GM23338 (cell line): ENCODE results near the gene SEMA3C. TPM values are rescaled to one million over a fixed set of nuclear protein-coding genes. Genes with fewer than 3 reads are reported as not detected.

Experiments
- ATAC-seq: fragments of 200-7000 bp; cut with Tn5 transposase; 3 replicates; pipeline ENCODE4 v1.9.1; 2020
- DNase-seq: peaks from one replicate; pipeline ENCODE4 v3.0.0-alpha.2; 2015; ENCODE audit warnings: low spot score
- H2AFZ ChIP-seq: fragments of 200-600 bp; sonication (generic); 2 replicates; pipeline ENCODE4 v1.8.0; 2016; ENCODE audit warnings: antibody characterized with exemption, mild to moderate bottlenecking, moderate library complexity
- H3F3A ChIP-seq: fragments of 200-600 bp; sonication (generic); replicated peaks from 2 replicates; pipeline ENCODE4 v1.8.0; 2017; ENCODE audit warnings: antibody characterized with exemption, mixed run types, low read depth
- H3K27ac ChIP-seq: fragments of 200-600 bp; sonication (generic); 2 replicates; pipeline ENCODE4 v1.6.1; 2016; ENCODE audit warnings: low read depth
- H3K27me3 ChIP-seq: fragments of 200-600 bp; sonication (generic); 2 replicates; pipeline ENCODE4 v1.8.0; 2016; ENCODE audit warnings: mild to moderate bottlenecking, mixed run types, moderate library complexity; ENCODE audit not compliant: insufficient read depth
- H3K36me3 ChIP-seq: fragments of 200-600 bp; sonication (generic); 2 replicates; pipeline ENCODE4 v1.8.0; 2016; ENCODE audit warnings: mild to moderate bottlenecking; ENCODE audit not compliant: insufficient read depth
- H3K4me1 ChIP-seq: fragments of 200-600 bp; sonication (generic); 2 replicates; pipeline ENCODE4 v1.8.0; 2016; ENCODE audit warnings: mild to moderate bottlenecking, moderate library complexity; ENCODE audit not compliant: insufficient read depth
- H3K4me2 ChIP-seq: fragments of 200-600 bp; sonication (generic); 2 replicates; pipeline ENCODE4 v1.7.1; 2017; ENCODE audit warnings: mixed run types
- H3K4me3 ChIP-seq: fragments of 200-600 bp; sonication (generic); 2 replicates; pipeline ENCODE4 v1.6.1; 2016; ENCODE audit warnings: mixed run types
- H3K79me2 ChIP-seq: fragments of 200-600 bp; sonication (generic); replicated peaks from 2 replicates; pipeline ENCODE4 v1.8.0; 2017; ENCODE audit warnings: mild to moderate bottlenecking; ENCODE audit not compliant: insufficient read depth
- H3K9me2 ChIP-seq: fragments of 200-600 bp; sonication (generic); 2 replicates; pipeline ENCODE4 v1.8.0; 2017; ENCODE audit not compliant: insufficient read depth
- H4K20me1 ChIP-seq: fragments of 200-600 bp; sonication (generic); replicated peaks from 2 replicates; pipeline ENCODE4 v1.8.0; 2017; ENCODE audit warnings: mild to moderate bottlenecking; ENCODE audit not compliant: insufficient read depth
- H3K27ac Mint-ChIP-seq: 2 replicates; pipeline ENCODE4 v1.8.0; 2020; ENCODE audit warnings: inconsistent platforms, mild to moderate bottlenecking, moderate library complexity, mixed read lengths
- H3K27me3 Mint-ChIP-seq: 3 replicates; pipeline ENCODE4 v1.8.0; 2022; ENCODE audit warnings: low read depth, mild to moderate bottlenecking, moderate library complexity, mixed read lengths, inconsistent platforms; ENCODE audit not compliant: insufficient read depth, poor library complexity
- H3K36me3 Mint-ChIP-seq: 3 replicates; pipeline ENCODE4 v1.8.0; 2021; ENCODE audit warnings: low read depth, mild to moderate bottlenecking, inconsistent platforms, moderate library complexity, mixed read lengths
- H3K4me1 Mint-ChIP-seq: 3 replicates; pipeline ENCODE4 v1.8.0; 2020; ENCODE audit warnings: mild to moderate bottlenecking, inconsistent platforms, mixed read lengths
- H3K4me3 Mint-ChIP-seq: 3 replicates; pipeline ENCODE4 v1.8.0; 2021; ENCODE audit warnings: moderate library complexity, mild to moderate bottlenecking, inconsistent platforms, mixed read lengths
- H3K9me3 Mint-ChIP-seq: 3 replicates; pipeline ENCODE4 v1.8.0; 2020; ENCODE audit warnings: moderate library complexity, mild to moderate bottlenecking, inconsistent platforms, mixed read lengths
- CREB1 ChIP-seq: fragments of 250-450 bp; sonication (Bioruptor Pico); IDR thresholded peaks from 2 replicates; pipeline ENCODE4 v1.5.0; 2020; ENCODE audit warnings: low read depth, mild to moderate bottlenecking, moderate library complexity
- EZH2 ChIP-seq: fragments of 200-600 bp; sonication (generic); IDR thresholded peaks from one replicate; pipeline ENCODE4 v1.8.0; 2017; ENCODE audit warnings: antibody characterized with exemption, mild to moderate bottlenecking, low read depth; ENCODE audit not compliant: unreplicated experiment
- EZH2phosphoT487 ChIP-seq: fragments of 200-600 bp; sonication (generic); IDR thresholded peaks from one replicate; pipeline ENCODE4 v1.8.1; 2018; ENCODE audit warnings: antibody characterized with exemption; ENCODE audit not compliant: unreplicated experiment
- JUNB ChIP-seq: IDR thresholded peaks from one replicate; pipeline ENCODE4 v1.6.1; 2016; ENCODE audit warnings: antibody characterized with exemption; ENCODE audit not compliant: unreplicated experiment
- NANOG ChIP-seq: IDR thresholded peaks from 2 replicates; pipeline ENCODE4 v1.6.1; 2016; ENCODE audit warnings: antibody characterized with exemption, borderline replicate concordance
- POLR2AphosphoS5 ChIP-seq: IDR thresholded peaks from 2 replicates; pipeline ENCODE4 v1.6.1; 2016; ENCODE audit warnings: antibody characterized with exemption, low read depth
- STAT1 ChIP-seq: IDR thresholded peaks from one replicate; pipeline ENCODE4 v1.6.1; 2016; ENCODE audit warnings: antibody characterized with exemption; ENCODE audit not compliant: unreplicated experiment
- polyA plus RNA-seq: library from polyadenylated mRNA; unstranded; fragments of >200 nt; fragmentation: Nextera tagmentation; extraction: Ambion mirVana; gene quantifications from 2 replicates; pipeline ENCODE4 v1.2.1, GENCODE V29; 2016
- total RNA-seq: library from RNA; depleted of rRNA; stranded (reverse); fragments of >200 nt; shearing (Covaris generic); gene quantifications from 2 replicates; pipeline ENCODE4 v1.2.3, GENCODE V29; 2014
- TF ChIP-seq, protein P1 (sequence below), 2 experiments: fragments of 200-600 bp in 1 of 2; sonication (generic) in 1 of 2; conservative IDR thresholded peaks; 2 replicates each; pipeline versions ENCODE4 v1.5.1 to v1.6.1; 2016 to 2017; ENCODE audit warnings: antibody characterized with exemption in 2 of 2, low read depth in 2 of 2, mild to moderate bottlenecking in 2 of 2, moderate library complexity in 1 of 2
- TF ChIP-seq, protein P2 (sequence below): IDR thresholded peaks from one replicate; pipeline ENCODE4 v1.6.1; 2018; ENCODE audit warnings: antibody characterized with exemption; ENCODE audit not compliant: unreplicated experiment

The SEMA3C gene
- total and polyA plus RNA-seq, 2 experiments from 2014 or later = 1.0 to 3.5 TPM

DNA sequence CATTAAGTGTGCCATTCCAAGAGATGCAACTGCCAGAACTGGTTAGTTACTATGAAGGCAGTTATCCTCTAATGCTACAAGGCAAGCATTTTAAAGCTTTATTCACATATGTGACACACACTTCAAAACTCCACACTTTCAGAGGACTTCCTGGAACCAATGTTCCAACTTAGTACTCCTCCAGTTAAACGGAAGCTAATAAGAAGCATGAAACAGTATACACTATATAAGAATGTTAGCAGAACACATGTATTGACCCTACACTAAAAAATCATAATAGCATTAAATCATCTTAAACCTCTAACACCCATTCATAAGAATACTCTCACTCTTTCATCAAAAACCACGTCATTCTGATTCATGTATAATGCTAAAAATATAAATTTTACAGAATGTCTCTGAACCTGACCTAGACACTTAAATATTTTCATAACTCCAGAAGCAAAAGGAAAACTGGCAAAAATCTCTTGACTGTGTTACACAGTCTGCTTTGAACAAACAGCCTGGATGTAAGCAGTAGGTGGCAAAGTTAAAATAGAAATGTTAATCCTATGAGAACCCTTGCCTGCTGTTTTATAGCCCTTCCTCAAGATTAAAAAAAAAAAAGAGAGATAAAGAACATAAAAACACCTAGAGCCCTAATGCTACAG is 135.0 kb downstream of the SEMA3C start (continued):
- TF ChIP-seq, protein P1, sequence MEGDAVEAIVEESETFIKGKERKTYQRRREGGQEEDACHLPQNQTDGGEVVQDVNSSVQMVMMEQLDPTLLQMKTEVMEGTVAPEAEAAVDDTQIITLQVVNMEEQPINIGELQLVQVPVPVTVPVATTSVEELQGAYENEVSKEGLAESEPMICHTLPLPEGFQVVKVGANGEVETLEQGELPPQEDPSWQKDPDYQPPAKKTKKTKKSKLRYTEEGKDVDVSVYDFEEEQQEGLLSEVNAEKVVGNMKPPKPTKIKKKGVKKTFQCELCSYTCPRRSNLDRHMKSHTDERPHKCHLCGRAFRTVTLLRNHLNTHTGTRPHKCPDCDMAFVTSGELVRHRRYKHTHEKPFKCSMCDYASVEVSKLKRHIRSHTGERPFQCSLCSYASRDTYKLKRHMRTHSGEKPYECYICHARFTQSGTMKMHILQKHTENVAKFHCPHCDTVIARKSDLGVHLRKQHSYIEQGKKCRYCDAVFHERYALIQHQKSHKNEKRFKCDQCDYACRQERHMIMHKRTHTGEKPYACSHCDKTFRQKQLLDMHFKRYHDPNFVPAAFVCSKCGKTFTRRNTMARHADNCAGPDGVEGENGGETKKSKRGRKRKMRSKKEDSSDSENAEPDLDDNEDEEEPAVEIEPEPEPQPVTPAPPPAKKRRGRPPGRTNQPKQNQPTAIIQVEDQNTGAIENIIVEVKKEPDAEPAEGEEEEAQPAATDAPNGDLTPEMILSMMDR (conservative IDR thresholded peaks at IDR 0.05; ENCODE audit: low read depth in 2 of 2) = no peak
- no peak for TF ChIP-seq STAT1
- no peak for TF ChIP-seq JUNB
- TF ChIP-seq, protein P2, sequence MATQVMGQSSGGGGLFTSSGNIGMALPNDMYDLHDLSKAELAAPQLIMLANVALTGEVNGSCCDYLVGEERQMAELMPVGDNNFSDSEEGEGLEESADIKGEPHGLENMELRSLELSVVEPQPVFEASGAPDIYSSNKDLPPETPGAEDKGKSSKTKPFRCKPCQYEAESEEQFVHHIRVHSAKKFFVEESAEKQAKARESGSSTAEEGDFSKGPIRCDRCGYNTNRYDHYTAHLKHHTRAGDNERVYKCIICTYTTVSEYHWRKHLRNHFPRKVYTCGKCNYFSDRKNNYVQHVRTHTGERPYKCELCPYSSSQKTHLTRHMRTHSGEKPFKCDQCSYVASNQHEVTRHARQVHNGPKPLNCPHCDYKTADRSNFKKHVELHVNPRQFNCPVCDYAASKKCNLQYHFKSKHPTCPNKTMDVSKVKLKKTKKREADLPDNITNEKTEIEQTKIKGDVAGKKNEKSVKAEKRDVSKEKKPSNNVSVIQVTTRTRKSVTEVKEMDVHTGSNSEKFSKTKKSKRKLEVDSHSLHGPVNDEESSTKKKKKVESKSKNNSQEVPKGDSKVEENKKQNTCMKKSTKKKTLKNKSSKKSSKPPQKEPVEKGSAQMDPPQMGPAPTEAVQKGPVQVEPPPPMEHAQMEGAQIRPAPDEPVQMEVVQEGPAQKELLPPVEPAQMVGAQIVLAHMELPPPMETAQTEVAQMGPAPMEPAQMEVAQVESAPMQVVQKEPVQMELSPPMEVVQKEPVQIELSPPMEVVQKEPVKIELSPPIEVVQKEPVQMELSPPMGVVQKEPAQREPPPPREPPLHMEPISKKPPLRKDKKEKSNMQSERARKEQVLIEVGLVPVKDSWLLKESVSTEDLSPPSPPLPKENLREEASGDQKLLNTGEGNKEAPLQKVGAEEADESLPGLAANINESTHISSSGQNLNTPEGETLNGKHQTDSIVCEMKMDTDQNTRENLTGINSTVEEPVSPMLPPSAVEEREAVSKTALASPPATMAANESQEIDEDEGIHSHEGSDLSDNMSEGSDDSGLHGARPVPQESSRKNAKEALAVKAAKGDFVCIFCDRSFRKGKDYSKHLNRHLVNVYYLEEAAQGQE = no peak
- TF ChIP-seq EZH2phosphoT487 = no peak
- no peak for TF ChIP-seq POLR2AphosphoS5
- TF ChIP-seq CREB1 (CRISPR knock-in tag) = no peak
- TF ChIP-seq EZH2 = no peak

DNA sequence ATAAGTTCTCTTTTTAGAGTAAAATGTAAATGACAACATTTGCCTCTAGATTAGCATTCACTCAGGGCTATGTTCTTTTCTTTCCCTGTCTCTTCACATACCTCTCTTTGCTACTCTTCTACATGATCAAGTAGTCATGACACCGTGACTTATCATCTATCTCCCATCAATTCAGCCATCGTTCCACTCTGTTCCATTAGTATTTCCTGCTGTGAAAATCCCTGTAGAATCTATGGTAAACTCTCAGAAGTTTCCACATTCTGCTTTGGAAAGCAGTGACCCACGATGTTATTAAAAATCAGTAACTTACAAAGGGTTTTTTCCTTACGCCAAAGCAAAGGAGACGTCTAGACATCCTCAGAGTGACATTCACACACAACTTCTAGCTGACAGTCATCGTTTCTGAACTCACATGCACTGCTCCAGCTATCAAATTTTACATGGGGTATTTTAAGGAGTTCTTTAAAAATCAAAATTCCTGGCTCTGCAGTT is 135.6 kb downstream of the SEMA3C start:
- Mint-ChIP-seq H3K36me3 (no peaks in the 10 kb centered on the region), H3K4me1 (peaks cover 12% of the 10 kb centered on the region), H3K4me3 (no peak overlapping the region), H3K27ac (no peak overlapping the region), H3K9me3 (no peaks in the 10 kb centered on the region), H3K27me3 (no peaks in the 10 kb centered on the region)
- Histone ChIP-seq H3K9me2 (no peaks in the 10 kb centered on the region; the same call in 1 of the 2 replicates), H3F3A (no peaks in the 10 kb centered on the region), H3K4me1 (no peaks in the 10 kb centered on the region; the same call in 1 of the 2 replicates), H3K36me3 (no peaks in the 10 kb centered on the region), H3K27ac (no peak overlapping the region), H4K20me1 (no peaks in the 10 kb centered on the region), H3K79me2 (no peaks in the 10 kb centered on the region), H3K4me2 (no peak overlapping the region), H2AFZ (no peak overlapping the region), H3K4me3 (no peak overlapping the region), H3K27me3 (no peaks in the 10 kb centered on the region)
- ATAC-seq (no peak), DNase-seq (no peak)
- TF ChIP-seq NANOG (no peak), CREB1 (CRISPR knock-in tag) (no peak), EZH2 (no peak)
- TF ChIP-seq, protein P2 = no peak
- TF ChIP-seq, protein P1 (conservative IDR thresholded peaks at IDR 0.05; ENCODE audit: low read depth in 2 of 2) = no peak
